HG03108 (cell line): ENCODE results near the gene CENPF.
A peak's percentile ranks its signal among the peaks of the same experiment; 100 is the strongest.
"Not testable (repeated sequence)": the region's sequence is repeated elsewhere in the genome, so short reads cannot be mapped to it uniquely, and the experiment has no call there.

ENCODE experiments used
- ATAC-seq: cut with Tn5 transposase; IDR thresholded peaks from one replicate; pipeline ENCODE4 v1.9.1; 2021; ENCODE audit warnings: moderate library complexity; ENCODE audit not compliant: unreplicated experiment

CENPF gene, protein sequence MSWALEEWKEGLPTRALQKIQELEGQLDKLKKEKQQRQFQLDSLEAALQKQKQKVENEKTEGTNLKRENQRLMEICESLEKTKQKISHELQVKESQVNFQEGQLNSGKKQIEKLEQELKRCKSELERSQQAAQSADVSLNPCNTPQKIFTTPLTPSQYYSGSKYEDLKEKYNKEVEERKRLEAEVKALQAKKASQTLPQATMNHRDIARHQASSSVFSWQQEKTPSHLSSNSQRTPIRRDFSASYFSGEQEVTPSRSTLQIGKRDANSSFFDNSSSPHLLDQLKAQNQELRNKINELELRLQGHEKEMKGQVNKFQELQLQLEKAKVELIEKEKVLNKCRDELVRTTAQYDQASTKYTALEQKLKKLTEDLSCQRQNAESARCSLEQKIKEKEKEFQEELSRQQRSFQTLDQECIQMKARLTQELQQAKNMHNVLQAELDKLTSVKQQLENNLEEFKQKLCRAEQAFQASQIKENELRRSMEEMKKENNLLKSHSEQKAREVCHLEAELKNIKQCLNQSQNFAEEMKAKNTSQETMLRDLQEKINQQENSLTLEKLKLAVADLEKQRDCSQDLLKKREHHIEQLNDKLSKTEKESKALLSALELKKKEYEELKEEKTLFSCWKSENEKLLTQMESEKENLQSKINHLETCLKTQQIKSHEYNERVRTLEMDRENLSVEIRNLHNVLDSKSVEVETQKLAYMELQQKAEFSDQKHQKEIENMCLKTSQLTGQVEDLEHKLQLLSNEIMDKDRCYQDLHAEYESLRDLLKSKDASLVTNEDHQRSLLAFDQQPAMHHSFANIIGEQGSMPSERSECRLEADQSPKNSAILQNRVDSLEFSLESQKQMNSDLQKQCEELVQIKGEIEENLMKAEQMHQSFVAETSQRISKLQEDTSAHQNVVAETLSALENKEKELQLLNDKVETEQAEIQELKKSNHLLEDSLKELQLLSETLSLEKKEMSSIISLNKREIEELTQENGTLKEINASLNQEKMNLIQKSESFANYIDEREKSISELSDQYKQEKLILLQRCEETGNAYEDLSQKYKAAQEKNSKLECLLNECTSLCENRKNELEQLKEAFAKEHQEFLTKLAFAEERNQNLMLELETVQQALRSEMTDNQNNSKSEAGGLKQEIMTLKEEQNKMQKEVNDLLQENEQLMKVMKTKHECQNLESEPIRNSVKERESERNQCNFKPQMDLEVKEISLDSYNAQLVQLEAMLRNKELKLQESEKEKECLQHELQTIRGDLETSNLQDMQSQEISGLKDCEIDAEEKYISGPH (N-terminal part only)

DNA sequence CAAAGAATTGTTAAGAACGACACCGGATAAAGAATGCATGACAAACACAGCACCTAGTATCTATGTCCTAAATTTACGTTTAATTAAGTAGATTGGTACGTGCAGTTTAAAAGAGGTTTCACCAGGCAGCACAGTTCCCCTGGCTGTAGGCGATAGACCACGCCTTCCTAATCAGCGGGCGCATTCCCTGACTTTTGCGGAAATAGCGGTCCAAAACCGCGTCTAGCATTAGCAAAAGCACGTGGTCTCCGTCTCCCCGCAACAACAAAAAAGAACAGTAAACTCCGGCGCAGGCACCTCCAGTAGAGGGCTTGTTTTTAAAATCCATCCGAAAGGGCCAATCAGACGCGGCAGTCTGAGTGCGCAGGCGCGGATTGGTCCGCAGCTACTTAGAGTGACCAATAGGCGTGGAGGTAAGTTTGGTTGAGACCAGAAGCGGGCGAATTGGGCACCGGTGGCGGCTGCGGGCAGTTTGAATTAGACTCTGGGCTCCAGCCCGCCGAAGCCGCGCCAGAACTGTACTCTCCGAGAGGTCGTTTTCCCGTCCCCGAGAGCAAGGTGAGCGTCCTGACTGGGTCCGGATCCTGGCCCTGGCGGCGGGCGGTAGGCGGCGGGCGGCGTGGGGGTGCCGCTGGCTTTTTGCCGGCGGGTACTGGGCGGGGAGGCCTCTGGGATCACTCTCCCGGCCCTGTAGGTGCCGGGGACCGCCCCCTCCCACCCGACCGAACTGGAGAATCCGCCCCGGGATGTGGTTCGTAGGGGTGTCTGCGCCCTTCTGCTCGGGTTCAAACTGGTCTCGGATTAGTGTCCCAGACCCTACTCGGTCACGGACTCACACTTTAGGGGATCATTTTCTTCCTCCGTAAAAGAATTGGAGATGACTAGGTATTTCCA lies at the start of gene CENPF:
Gene CENPF, plus strand, starts transcription at position 432 of the 894 bp plus-strand sequence. CDS start 10,560 bp downstream, outside the sequence.
- ATAC-seq, result peak; percentile 100

DNA sequence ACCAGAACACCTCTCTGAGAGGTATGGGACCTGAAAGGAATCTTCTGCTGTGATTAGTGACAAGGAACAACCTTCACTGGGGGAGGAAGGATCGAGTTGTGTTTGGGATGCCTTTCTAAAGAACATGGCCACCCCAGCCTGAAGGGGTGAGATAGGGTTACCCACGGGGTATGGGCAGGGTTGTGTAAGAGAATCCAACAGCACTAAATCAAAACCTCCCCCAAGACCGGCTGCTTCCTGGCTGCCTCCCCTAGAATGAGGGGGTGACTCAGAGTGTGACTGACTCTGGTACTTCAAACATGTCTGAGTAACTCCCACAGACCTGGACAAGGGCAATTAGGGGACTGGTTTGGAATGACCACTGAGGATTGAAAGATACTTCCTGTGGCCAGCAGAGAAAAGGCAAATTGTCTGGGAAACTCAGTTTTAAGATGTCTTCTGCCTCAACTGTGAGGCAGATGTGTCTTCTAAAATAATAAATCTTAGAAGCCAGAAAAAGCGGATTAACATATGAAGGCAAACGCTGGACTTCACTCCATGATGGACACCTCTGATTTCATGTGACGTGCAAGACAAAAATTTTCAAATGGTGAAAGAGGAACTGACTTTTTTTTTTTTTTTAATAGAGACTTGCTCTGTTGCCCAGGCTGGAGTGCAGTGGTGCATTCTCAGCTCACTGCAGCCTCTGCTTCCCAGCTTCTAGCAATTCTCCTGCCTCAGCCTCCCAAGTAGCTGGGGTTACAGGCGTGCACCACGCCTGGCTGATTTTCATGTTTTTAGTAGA lies 44.9 kb upstream of the CENPF start:
- ATAC-seq, result no peak

DNA sequence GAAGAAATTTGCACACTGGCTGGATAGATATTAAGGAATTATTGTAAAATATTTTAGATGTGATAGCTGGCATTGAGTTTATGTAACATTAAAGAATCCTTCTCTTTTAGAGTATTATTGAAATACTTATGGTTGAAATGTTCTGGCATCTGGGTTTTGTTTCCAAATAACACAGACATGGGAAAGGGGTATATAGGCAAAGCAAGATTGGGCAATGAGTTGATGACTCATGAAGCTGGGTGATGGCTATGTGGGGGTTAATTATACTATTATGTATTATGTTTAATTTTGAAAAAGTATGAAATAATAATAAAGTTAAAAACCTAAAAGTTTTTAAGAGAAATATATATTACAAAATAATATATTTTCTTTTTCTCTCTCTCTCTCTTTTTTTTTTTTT lies 39.1 kb upstream of the CENPF start:
- ATAC-seq, result no peak

DNA sequence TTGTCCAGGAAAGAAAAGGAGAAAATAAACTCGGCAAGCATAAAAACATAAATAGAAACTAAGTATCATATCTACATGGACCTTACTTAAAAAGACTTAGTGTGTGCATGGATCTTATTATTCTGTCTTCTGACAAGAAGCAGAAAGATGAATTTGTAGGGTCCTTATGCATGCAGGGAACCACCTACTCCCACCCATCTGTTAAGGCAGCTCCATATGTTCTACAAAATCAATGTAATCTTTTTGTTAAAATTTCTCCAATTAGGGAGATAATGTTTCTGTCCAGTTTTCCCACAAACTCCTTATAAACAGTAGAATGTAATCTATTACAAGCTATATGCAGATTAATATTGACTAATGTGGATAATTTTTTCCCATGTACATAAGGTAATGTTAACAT lies 37.7 kb upstream of the CENPF start:
- ATAC-seq, result no peak

DNA sequence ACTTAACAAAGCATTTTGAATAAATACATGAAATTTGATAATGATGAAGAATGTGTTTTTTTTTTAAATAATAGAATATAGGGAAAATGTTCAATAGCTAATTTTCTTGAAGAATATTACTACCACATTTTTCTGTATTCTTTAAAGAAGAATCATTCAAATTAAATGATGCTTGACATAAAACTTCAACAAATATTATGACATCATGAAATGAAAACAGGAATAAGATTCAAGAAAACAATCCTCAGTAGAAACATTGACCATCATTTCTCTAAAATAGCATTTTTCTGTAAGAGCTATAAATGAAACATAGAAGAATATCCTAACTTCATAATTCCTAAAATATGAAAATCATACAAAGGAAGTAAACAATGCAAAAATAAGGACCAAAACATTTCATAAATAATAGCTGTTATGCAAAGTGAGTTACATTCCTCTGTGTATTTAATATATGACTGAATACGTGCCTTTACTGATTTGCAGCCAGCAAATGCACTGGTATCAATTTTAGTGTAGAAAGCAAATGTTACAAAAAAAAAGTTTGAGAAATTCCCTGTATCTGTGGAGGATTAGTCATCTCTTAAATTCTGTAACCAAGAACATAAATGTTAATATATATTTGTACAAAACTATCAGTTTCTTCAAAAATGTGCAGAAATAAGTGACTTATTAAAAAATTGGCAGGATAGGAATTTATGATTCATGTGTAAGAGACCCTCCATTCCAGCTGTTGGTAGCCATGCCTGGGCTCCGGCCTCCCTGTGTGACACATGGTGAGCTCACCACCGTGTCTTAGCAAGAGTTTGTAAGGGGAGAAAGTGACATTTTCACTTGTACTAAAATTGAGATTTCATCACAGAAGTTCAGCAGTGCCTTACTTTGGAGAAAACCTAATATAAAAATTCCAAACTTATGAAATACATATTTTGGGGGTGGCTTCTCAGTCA lies 36.6 kb upstream of the CENPF start:
- ATAC-seq, result no peak

DNA sequence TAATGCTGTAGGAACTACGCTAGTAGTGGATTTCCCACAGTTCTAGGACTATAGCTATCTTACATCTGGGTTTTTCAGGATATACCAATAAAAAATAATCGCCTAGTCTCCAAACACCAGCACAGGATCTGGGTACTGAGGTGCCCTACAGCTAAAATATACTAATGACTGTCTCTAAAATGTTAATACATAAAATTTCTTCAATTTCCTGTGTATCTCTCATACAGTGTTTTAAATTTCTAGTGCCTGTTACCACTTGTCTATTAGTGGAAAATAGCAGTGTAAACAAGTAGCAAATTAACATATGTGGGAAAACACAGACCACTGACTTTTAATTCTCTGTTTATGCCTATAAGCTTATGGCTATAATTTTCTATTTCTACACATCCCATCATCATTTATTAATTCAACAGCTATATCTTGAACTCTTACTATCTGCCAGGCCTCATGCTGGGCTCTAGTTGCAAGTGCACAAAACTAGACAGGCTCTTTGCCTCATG lies 35.5 kb upstream of the CENPF start:
- no peak for ATAC-seq

DNA sequence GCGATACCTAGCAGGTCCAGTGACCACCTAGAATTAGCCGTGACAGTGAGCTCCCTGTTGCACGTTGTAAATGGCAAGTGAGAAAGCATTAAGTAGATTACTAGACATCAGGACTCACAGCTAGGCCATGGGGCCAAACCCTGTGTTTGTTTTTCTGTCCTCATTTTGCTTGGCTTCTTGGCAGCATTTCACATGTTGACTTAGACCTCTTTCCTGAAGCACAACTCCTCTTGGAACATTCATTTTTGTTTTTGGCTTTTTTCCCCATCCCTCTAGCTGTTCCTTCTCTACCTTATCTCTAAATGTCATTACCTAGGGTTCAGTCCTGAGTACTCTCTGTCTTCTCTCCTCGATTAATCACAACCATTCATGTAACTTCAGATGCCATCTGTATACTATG lies 34.7 kb upstream of the CENPF start:
- no peak for ATAC-seq

DNA sequence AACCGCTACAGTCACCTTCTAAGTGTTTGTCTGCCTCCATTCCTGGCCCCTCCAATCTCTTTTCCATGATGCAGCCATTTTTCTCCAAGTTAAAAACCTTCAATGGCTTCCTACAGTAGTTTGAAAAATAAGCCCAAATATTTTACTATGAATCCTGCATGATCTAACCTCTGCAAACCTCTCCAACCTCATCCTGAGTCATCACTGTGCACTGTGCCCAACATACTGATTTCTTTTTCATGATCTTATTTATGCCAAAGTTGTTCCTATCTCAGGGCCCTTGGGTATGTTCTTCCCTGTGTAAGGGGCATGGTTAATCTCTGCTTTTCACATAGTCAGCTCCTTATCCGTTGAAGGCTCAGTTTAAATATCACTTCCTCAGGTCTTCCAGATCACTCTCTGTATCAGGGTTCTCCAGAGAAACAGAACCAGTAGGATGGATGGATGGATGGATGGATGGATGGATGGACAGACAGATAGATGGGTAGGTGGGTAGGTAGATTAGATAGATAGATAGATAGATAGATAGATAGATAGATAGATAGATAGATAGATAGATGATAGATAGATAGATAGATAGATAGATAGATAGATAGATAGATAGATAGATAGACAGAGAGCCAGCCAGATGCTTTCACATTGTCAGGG lies 33.5 kb upstream of the CENPF start:
- no peak for ATAC-seq

DNA sequence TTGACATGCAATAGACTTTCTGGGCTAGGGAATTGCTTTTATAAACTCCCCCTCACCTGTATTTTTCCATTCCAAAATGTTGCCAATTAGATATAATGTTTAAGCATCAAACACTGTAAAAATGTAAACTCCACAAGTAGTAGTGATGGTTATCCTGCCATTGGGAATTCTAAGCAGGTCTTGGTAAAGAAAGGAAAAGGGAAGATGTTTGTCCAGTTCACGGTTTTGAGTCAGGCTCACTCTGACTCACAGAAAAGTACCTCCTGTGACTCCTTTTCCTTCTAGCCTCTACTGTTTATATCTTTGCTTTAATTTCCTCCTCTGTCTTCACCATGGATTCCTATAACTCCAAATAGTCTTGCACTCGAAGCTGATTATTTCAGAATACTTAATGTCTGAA lies 32.6 kb upstream of the CENPF start:
- ATAC-seq, result no peak

DNA sequence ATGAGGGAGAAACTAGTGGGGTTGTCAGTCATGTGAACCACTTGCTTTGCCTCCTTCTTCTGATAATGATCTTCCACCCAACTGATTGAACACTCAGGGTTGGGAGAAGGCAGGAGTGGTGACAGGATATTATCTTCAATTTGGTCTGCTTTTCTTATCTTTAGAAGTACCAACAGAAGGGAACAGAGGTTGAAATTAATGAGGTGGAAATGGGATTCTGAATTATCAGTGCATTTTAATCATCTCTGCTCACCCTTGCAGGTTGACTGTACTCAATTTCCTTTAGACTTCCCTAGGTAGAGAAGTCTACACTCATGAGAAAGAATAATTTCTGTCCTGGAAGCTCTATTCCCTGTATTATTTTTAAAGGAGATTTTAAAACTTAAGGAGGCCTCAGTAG lies 31.7 kb upstream of the CENPF start:
- ATAC-seq, result no peak

DNA sequence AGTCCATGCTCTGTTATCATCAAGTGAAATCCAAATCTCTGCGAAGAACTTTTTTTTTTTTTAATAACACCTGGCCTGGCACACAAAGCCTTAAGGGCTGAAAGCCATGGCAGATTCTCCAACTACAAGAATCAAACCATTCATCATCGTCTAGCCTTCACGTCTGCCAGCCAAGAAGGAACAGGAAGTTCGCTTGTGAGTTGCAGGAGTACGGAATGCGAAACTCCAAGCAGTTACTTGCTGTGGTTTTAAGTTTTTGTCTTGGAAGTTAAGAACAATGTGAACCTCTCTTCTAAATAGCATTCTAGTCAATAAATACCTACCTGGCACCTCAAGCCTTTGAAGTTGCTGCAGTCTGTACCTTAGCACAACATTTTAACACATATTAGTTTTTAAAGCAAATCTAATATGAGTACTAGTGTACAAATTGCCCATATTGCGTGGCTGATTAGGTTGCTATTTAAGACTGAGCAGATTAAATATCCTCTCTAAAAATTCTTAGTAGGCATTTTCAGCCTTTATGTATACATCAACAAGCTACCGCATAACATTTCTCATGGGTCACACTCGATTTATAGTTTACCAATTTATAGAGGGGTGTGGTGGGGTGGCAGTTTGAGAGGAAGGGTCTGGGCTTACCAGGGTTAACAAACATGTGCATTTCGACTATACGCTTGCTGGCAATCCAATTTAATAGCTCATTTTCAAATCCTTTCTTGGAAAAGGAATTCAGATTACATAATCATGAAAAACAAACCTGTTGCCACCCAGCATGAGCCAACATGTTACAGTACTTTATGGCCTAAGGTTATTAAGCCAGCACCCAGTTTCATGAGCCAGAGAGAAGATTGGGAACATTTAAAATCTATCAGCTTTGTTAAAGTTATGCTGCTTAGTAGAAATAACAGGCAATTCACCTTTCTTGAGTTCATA lies 29.3 kb upstream of the CENPF start:
- no peak for ATAC-seq

DNA sequence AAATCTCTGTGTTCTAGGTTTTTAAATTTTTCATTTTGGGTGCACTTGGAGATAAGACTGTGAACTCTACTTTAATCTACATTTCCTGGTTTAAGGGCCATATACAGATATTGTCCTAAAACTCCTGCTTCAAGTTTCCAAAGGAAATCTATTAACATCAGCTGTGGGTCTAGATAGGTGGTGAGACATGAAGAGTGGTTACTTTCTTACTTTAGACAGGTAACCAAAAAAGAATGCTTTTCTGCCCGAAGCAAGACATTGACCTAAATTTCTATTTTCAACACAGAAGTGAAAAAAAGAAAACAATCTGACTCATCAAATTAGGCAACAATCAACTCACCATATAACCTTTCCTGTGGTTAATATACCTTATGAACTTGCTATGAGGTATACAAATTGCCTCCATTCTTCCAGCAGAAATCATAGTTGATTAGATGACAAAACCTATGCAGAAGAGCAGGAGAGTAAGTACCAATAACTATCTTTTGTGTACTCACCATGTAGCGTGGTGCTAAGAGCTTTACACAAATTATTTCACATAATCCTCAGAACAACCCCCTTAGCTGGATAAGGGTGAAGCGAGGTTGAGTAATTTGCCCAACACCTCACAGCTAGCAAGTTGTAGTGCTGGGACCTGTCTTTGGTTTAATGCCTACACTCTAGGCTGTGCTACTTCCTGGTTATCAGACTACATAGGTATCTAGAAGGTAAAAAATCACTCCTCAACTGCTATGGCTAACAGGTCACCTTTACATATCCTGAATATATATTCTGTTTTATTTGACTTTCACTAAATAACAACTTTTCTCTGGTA lies 28.2 kb upstream of the CENPF start:
- no peak for ATAC-seq

DNA sequence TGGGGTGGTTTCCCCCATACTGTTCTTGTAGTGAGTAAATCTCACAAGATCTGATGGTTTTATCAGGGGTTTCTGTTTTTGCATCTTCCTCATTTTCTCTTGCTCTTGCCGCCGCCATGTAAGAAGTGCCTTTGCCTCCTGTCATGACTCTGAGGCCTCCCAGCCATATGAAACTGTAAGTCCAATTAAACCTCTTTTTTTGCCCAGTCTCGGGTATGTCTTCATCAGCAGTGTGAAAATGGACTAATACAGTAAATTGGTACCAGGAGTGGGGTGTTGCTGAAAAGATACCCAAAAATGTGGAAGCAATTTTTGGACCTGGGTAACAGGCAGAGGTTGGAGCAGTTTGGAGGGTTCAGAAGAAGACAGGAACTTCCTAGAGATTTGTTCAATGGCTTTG lies 26.9 kb upstream of the CENPF start:
- ATAC-seq, result not testable (repeated sequence)

DNA sequence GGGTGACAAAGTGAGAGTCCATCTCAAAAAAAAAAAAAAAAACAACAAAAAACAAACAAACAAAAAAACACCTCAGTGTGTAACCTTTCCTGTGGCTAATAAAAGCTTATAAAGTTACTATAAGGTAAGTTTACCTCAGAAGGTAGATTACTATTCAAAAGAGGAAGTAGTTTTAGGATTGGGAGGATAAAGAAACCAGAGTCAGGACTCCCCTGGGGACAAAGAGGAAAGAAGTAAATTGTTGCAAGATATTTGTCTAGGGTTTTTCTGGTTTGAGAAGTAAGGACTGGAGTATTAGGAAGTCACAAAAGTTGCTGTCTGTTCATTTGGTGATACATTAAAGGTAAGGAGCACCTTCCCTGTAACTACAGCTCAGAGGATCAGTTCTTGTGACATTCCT lies 23.8 kb upstream of the CENPF start:
- no peak for ATAC-seq

DNA sequence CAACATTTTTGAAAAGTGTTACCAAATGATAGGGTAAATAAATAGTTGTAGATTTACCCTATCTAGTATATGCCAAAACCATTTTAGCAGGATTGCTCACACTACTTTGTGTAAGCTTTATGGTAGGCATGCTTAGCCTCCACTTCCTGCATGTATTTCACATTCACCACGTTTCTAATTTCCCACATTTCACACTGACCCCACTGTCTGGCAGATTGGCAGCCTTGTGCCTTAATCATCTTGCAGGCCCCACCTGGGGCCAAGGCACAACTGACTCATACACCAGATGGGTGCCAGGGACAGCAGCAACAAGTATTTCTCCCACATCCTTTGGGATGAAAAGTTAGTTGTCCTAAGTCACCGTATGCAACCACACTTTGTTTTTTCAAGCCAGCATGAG lies 21.2 kb upstream of the CENPF start:
- no peak for ATAC-seq
